ENCODE measurements around the gene C1QC.

The C1QC gene

DNA sequence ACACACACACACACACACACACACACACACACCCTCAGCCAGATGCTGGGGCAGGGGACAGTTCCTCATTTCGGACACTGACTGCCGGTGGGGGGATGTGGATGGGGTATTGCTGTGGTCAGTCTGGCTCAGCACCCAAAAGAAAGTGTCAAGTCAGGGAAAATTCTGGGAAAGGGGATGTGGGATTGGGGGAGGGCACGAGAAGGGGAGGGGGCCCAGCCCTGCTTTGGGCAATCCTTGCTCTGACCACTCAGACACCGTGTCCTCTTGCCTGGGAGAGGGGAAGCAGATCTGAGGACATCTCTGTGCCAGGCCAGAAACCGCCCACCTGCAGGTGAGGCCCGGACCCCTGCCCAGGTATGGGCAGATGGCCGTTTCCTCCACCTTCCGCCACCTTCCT lies at the start of gene C1QC:
C1QC (plus strand) TSS at position 253 of the 400 bp plus-strand sequence. CDS start 391 bp downstream, outside the sequence.
- no peak for DNase-seq (ENCODE audit: low spot score)

GRCh38 chr1:22594396-22594795 lies 49.0 kb upstream of the C1QC start:
- no peak for DNase-seq (ENCODE audit: low spot score)

DNA sequence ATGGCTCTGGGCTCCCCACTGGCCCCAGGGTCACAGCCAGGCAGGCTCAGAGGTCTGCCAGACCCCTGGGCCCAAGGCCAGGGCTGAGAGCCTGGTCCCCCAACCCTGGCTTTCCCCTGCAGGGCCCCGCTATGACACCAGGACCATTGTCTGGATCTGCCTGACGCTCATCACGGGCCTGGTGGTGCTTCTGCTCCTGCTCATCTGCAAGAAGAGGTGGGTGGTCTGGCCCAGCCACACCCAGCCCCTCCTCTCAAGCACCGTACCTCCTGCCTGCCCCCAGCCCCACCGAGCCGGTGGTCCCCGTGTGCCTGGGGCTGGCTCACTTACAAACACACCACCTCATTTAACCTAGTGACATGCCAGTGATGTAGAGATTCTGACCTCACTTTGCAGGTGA lies 48.3 kb upstream of the C1QC start:
- DNase-seq (ENCODE audit: low spot score), result no peak

GRCh38 chr1:22597301-22597965 lies 46.0 kb upstream of the C1QC start:
- DNase-seq (ENCODE audit: low spot score), result no peak

GRCh38 chr1:22597996-22598395 lies 45.4 kb upstream of the C1QC start:
- DNase-seq (ENCODE audit: low spot score), result no peak

GRCh38 chr1:22598736-22599135 lies 44.7 kb upstream of the C1QC start:
- no peak for DNase-seq (ENCODE audit: low spot score)

DNA sequence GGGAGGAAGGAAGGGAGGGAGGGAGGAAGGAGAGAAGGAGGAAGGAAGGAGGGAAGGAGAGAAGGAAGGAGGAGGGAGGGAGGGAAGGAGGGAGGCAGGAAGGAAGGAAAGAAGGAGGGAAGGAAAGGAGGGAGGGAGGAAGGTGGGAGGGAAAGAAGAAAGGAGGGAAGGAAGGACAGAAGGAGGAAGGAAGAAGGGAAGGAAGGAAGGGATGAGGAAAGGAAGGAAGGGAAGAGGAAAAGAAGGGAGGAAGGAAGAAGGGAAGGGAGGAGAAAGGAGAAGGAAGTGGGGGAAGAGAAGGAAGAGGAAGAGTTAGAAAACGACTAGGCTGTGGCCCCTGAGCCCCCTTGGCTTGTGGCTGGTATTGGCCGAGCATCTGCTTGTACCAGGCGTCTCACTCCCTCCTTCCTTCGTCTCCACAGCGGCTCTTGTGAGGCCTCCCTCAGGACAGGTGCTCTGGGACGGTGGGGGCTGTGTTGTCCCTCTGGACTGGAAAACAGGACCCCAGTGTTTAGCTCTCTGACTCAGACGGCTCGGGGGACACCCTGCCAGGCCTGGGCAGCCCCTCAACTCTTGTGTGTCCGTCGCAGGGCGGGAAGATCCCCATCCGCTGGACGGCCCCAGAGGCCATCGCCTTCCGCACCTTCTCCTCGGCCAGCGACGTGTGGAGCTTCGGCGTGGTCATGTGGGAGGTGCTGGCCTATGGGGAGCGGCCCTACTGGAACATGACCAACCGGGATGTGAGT lies 43.2 kb upstream of the C1QC start:
- DNase-seq (ENCODE audit: low spot score), result no peak

DNA sequence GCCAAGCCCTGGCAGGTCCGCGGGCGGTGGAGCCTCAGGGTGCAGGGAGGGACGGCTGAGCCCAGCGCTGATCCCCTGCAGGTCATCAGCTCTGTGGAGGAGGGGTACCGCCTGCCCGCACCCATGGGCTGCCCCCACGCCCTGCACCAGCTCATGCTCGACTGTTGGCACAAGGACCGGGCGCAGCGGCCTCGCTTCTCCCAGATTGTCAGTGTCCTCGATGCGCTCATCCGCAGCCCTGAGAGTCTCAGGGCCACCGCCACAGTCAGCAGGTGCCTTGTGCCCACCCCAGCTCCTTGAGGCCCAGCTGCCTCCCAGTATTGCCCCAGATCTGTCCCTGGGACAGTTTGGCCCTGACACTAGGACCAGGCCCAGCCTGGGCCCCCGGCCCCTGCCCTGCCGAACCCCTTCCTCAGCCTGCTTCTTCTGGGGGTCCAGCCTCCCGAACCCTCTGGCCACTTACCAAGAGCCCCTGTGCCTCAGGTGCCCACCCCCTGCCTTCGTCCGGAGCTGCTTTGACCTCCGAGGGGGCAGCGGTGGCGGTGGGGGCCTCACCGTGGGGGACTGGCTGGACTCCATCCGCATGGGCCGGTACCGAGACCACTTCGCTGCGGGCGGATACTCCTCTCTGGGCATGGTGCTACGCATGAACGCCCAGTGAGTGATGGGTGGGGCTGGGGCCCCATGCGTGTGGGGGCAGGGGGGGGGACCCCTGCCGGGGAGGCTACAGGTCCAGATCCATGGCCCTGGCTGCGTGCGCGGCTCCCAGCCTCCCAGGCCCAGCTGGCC lies 42.4 kb upstream of the C1QC start:
- DNase-seq (ENCODE audit: low spot score), result no peak

DNA sequence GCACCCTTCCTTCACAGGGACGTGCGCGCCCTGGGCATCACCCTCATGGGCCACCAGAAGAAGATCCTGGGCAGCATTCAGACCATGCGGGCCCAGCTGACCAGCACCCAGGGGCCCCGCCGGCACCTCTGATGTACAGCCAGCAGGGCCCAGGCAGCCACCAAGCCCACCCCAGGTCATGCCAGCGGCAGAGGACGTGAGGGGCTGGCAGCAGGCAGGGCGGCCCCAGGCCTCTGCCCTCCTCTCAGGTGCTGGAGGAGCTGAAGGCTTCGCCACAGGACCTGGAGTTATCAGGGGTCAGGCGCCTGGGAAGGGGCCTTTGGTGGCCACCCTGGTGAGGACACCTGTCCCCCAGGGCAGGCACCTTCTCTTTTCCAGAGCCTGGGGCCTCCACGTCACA lies 41.8 kb upstream of the C1QC start:
- DNase-seq (ENCODE audit: low spot score), result no peak

- DNase-seq (ENCODE audit: low spot score), result no peak
Measured at GRCh38 chr1:22602060-22602740, 41.2 kb upstream of the C1QC start.

- DNase-seq (ENCODE audit: low spot score), result no peak
Measured at GRCh38 chr1:22606161-22606560, 37.3 kb upstream of the C1QC start.

GRCh38 chr1:22607154-22607553 lies 36.3 kb upstream of the C1QC start:
- DNase-seq (ENCODE audit: low spot score), result no peak

DNA sequence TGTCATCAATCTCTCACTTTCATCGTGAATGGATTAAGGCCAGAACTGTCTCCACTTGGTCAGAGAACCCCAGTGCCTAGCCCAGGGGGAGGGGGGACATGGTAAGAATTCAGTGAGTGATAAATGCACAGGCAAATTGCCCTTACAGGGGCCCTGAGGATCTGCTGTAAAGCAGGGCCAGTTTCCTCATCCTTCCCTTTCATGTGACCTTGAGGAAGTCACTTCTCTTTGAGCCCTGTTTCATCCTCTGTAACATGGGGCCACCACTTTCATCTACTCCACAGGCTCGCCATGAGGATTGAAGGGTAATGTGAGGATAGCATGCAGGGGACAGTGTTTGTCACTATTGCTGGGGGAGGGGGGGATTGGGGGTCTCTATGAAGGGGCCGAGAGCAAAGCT lies 35.1 kb upstream of the C1QC start:
- DNase-seq (ENCODE audit: low spot score), result no peak

DNA sequence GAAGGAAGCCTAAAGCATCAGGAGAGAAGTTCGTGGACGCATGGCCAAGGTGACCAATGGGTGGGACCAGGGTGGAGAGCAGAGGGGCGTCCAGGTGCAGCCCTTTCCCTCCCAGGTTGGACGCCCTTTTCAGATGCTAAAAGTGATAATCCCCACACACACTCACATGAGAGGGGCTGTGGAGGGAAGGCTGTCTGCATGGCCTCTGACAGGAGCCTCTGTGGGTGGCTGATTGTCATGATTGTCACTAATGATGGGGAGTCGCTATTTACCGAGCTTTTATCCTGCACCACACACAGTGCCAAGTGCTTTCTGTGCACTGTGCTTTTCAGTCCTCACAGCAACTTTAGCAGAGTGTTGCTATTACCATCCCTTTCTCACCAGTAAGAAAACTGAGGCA lies 34.1 kb upstream of the C1QC start:
- DNase-seq (ENCODE audit: low spot score), result no peak

- peak; percentile 32 for DNase-seq (ENCODE audit: low spot score)
Measured at GRCh38 chr1:22611530-22611947, 31.9 kb upstream of the C1QC start.

GRCh38 chr1:22612671-22613571 lies 30.5 kb upstream of the C1QC start:
- no peak for DNase-seq (ENCODE audit: low spot score)

- DNase-seq (ENCODE audit: low spot score), result no peak
Measured at GRCh38 chr1:22613572-22613918, 29.9 kb upstream of the C1QC start.

DNA sequence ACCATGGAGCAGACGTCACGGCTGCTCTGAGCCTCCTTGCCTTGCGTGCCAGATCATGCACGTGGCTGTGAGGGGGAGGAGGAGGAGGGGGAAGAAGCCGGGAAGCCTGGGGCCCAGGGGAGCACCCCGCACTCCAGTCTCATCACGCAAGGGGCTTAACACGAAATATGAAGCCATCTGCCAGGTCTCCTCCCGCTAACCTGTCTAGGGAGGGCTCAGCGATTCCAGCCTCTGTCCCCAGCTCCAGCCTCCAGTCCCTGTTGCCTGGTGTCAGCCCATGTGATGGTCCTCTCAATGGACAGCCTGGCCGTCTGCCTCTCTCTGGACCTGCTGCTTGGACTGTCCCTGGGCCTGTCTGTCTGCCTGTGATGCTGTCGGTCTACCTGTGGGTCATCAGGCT lies 29.5 kb upstream of the C1QC start:
- DNase-seq (ENCODE audit: low spot score), result no peak

GRCh38 chr1:22615886-22616285 lies 27.5 kb upstream of the C1QC start:
- no peak for DNase-seq (ENCODE audit: low spot score)

DNA sequence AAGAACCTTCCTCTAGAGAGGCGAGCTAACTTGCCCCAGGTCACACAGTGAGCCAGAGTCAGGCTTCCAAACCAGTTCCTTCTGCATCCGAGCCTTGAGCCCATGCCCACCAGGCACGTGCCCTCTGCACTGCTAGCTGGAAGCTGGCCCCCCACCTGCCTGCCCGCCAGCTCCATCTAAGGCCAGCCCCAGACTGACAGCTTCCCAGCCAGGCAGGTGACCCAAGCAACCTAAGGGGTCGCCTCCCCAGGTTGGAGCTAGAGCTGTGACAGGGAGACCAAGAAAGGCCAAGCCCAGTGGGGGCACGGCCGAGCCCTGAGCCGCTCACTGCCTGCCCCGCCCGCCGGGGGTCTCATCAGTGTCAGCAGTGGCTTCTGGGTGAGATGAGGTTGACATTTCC lies 26.9 kb upstream of the C1QC start:
- DNase-seq (ENCODE audit: low spot score), result no peak

- DNase-seq (ENCODE audit: low spot score), result no peak
Measured at GRCh38 chr1:22618056-22618455, 25.4 kb upstream of the C1QC start.
